ENCODE results near the gene CXCL11. TPM values are rescaled to one million over a fixed set of nuclear protein-coding genes. Genes with fewer than 3 reads are reported as not detected.

CXCL11 gene
- polyA plus RNA-seq, 1 donor (not counting 4 experiments of a cell fraction or from before 2014, with no cell fraction given): 0.93 TPM

DNA sequence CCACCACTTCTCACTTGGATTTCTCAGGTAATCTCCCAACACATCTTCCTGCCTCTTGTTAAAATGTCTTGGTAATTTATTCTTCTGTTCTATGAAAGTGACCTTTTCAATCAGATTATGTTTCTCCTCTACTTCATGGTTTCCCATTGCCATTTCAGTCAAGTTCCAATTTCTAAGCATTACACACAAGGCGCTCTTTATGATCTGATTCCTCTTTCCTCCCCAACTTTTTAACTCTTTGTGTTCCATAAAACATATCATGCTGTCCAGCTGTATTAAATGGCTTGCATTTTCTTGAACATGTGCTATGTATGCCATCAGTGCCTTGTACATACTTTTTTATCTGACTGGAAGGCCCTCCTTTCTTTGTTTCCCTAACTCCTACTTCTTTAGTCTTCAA, 25.6 kb upstream of the CXCL11 start:
- peaks cover 26% of the 10 kb centered on the region for H3K4me1 ChIP-seq (ENCODE audit: control insufficient read depth, extremely low read depth, insufficient read depth, low read length)
- dilution Hi-C loops (cut with MboI; ENCODE audit: extremely low pct_ligation_motif_present, low sequenced_read_pairs): no loop called here
- no peaks in the 10 kb centered on the region for H4K20me1 ChIP-seq (ENCODE audit: control insufficient read depth, extremely low read depth, insufficient read depth, low read length)
- no peak overlapping the region for H3K27ac ChIP-seq (ENCODE audit: control insufficient read depth, insufficient read depth, low read length)
- no peak overlapping the region for H3K4me3 ChIP-seq (ENCODE audit: control insufficient read depth in 2 of 3, extremely low read depth in 1 of 3, insufficient read depth in 2 of 3, low read depth in 1 of 3, low read length in 3 of 3)
- no peak overlapping the region for H2AFZ ChIP-seq (ENCODE audit: control insufficient read depth, low read length)
- no peaks in the 10 kb centered on the region for H3K79me2 ChIP-seq (ENCODE audit: control insufficient read depth, insufficient read depth, low read length)
- no peak overlapping the region for H3K4me2 ChIP-seq (ENCODE audit: control insufficient read depth, extremely low read depth, insufficient read depth, low read depth, low read length)
- no peak for FAIRE-seq
- H3K9me3 ChIP-seq (ENCODE audit: control insufficient read depth, low read depth, low read length): no peaks in the 10 kb centered on the region
- no peak overlapping the region for H3K9ac ChIP-seq (ENCODE audit: control insufficient read depth, extremely low read depth, insufficient read depth, low read length)
- no peaks in the 10 kb centered on the region for H3K27me3 ChIP-seq (ENCODE audit: control insufficient read depth, extremely low read depth, insufficient read depth, low read length)
- no peaks in the 10 kb centered on the region for H3K9me1 ChIP-seq (ENCODE audit: control insufficient read depth, extremely low read depth, insufficient read depth, low read length)
- DNase-seq (ENCODE audit: low read depth, low spot score): no peak
- no peaks in the 10 kb centered on the region for H3K36me3 ChIP-seq (ENCODE audit: control insufficient read depth in 2 of 2, extremely low read depth in 1 of 2, insufficient read depth in 2 of 2, low read length in 2 of 2)
- TF ChIP-seq, protein P1, sequence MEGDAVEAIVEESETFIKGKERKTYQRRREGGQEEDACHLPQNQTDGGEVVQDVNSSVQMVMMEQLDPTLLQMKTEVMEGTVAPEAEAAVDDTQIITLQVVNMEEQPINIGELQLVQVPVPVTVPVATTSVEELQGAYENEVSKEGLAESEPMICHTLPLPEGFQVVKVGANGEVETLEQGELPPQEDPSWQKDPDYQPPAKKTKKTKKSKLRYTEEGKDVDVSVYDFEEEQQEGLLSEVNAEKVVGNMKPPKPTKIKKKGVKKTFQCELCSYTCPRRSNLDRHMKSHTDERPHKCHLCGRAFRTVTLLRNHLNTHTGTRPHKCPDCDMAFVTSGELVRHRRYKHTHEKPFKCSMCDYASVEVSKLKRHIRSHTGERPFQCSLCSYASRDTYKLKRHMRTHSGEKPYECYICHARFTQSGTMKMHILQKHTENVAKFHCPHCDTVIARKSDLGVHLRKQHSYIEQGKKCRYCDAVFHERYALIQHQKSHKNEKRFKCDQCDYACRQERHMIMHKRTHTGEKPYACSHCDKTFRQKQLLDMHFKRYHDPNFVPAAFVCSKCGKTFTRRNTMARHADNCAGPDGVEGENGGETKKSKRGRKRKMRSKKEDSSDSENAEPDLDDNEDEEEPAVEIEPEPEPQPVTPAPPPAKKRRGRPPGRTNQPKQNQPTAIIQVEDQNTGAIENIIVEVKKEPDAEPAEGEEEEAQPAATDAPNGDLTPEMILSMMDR (optimal IDR thresholded peaks at IDR 0.05 in 1 of 3, IDR thresholded peaks at IDR 0.05 in 1 of 3, conservative IDR thresholded peaks at IDR 0.05 in 1 of 3; ENCODE audit: extremely low read depth in 1 of 3, insufficient read depth in 2 of 3, low read length in 3 of 3): no peak
- TF ChIP-seq EZH2 (IDR thresholded peaks at IDR 0.05; ENCODE audit: low read length): no peak

GRCh38 chr4:76060506-76060905, 24.6 kb upstream of the CXCL11 start:
- Histone ChIP-seq H3K27ac (ENCODE audit: control insufficient read depth, insufficient read depth, low read length) (peak overlapping the region; percentile 16), H3K4me3 (ENCODE audit: control insufficient read depth in 2 of 3, extremely low read depth in 1 of 3, insufficient read depth in 2 of 3, low read depth in 1 of 3, low read length in 3 of 3) (no peak overlapping the region), H3K4me2 (ENCODE audit: control insufficient read depth, extremely low read depth, insufficient read depth, low read depth, low read length) (no peak overlapping the region), H3K27me3 (ENCODE audit: control insufficient read depth, extremely low read depth, insufficient read depth, low read length) (no peaks in the 10 kb centered on the region), H3K9ac (ENCODE audit: control insufficient read depth, extremely low read depth, insufficient read depth, low read length) (no peak overlapping the region), H3K4me1 (ENCODE audit: control insufficient read depth, extremely low read depth, insufficient read depth, low read length) (peaks cover 26% of the 10 kb centered on the region), H3K79me2 (ENCODE audit: control insufficient read depth, insufficient read depth, low read length) (no peaks in the 10 kb centered on the region), H3K36me3 (ENCODE audit: control insufficient read depth in 2 of 2, extremely low read depth in 1 of 2, insufficient read depth in 2 of 2, low read length in 2 of 2) (no peaks in the 10 kb centered on the region), H4K20me1 (ENCODE audit: control insufficient read depth, extremely low read depth, insufficient read depth, low read length) (no peaks in the 10 kb centered on the region), H3K9me1 (ENCODE audit: control insufficient read depth, extremely low read depth, insufficient read depth, low read length) (no peaks in the 10 kb centered on the region), H2AFZ (ENCODE audit: control insufficient read depth, low read length) (peak overlapping the region; percentile 50), H3K9me3 (ENCODE audit: control insufficient read depth, low read depth, low read length) (no peaks in the 10 kb centered on the region)
- FAIRE-seq (peak; percentile 23), DNase-seq (ENCODE audit: low read depth, low spot score) (no peak)
- TF ChIP-seq, protein P1 (optimal IDR thresholded peaks at IDR 0.05 in 1 of 3, IDR thresholded peaks at IDR 0.05 in 1 of 3, conservative IDR thresholded peaks at IDR 0.05 in 1 of 3; ENCODE audit: extremely low read depth in 1 of 3, insufficient read depth in 2 of 3, low read length in 3 of 3): no peak
- dilution Hi-C loops (cut with MboI; ENCODE audit: extremely low pct_ligation_motif_present, low sequenced_read_pairs): no loop called here

Data from keratinocyte (primary cell).